Sigmoid colon (tissue), 7 donors: ENCODE results near the gene CAMTA1. TPM values are rescaled to one million over a fixed set of nuclear protein-coding genes. Genes with fewer than 3 reads are reported as not detected.

Experiments
- DNase-seq: peaks from one replicate; pipeline ENCODE4 v3.0.0-alpha.2; 2019
- H3K27ac ChIP-seq, 4 donors: fragments of 200-600 bp; sonication (generic); one replicate each; pipeline ENCODE4 v1.5.1; 2016 to 2019; ENCODE audit warnings: mild to moderate bottlenecking in 1 of 4
- H3K27me3 ChIP-seq, 3 donors: fragments of 200-600 bp; sonication (generic); one replicate each; pipeline ENCODE4 v1.5.1; 2019; ENCODE audit warnings: mild to moderate bottlenecking in 1 of 3
- H3K36me3 ChIP-seq, 4 donors: fragments of 200-600 bp; sonication (generic); one replicate each; pipeline ENCODE4 v1.5.1; 2016 to 2019
- H3K4me1 ChIP-seq, 4 donors: fragments of 200-600 bp; sonication (generic); one replicate each; pipeline ENCODE4 v1.5.1; 2017 to 2019
- H3K4me3 ChIP-seq, 4 donors: fragments of 200-600 bp; sonication (generic); one replicate each; pipeline ENCODE4 v1.5.1; 2017 to 2019; ENCODE audit warnings: mild to moderate bottlenecking in 2 of 4, moderate library complexity in 1 of 4
- H3K9me3 ChIP-seq, 4 donors: fragments of 200-600 bp in 3 of 4; sonication (generic) in 3 of 4; one replicate each; pipeline versions ENCODE4 v1.5.1 to v1.6.1; 2013 to 2019
- CTCF ChIP-seq, 4 experiments: fragments of 450-650 bp in 3 of 4; fragments of 200-600 bp in 1 of 4; IDR thresholded peaks; one replicate each; pipeline ENCODE4 v1.5.1; 2016 to 2019; ENCODE audit warnings: antibody characterized with exemption in 4 of 4, mild to moderate bottlenecking in 3 of 4, moderate library complexity in 2 of 4
- EP300 ChIP-seq, 4 donors: sonication (generic); formaldehyde crosslinking; IDR thresholded peaks; one replicate each; pipeline ENCODE4 v1.6.1; 2017; ENCODE audit warnings: antibody characterized with exemption in 4 of 4
- POLR2A ChIP-seq, 2 donors: fragments of 450-650 bp; IDR thresholded peaks; one replicate each; pipeline ENCODE4 v1.6.1; 2016; ENCODE audit warnings: antibody characterized with exemption in 2 of 2, mild to moderate bottlenecking in 2 of 2, moderate library complexity in 2 of 2
- POLR2AphosphoS5 ChIP-seq, 4 donors: sonication (generic); formaldehyde crosslinking; IDR thresholded peaks; one replicate each; pipeline ENCODE4 v1.6.1; 2017; ENCODE audit warnings: antibody characterized with exemption in 4 of 4
- WGBS, 2 donors: extraction: QIAGEN DNeasy Blood & Tissue Kit; methylation state at CpG; one replicate each; pipeline ENCODE4 v1.1.7; 2013; 5-methylcytosine and 5-hydroxymethylcytosine counted together
- intact Hi-C: fragments of 100-400 bp; cut with DNase I; formaldehyde crosslinking; loops from one replicate; pipeline ENCODE4 v1.15.1; 2023
- polyA plus RNA-seq, 3 donors: library from polyadenylated mRNA; stranded (reverse); fragments of 200-250 nt; gene quantifications; one replicate each; pipeline ENCODE4 v1.2.3, GENCODE V29; 2013
- total RNA-seq, 4 donors: library from RNA; depleted of rRNA; stranded (reverse); fragments of >200 nt; gene quantifications; one replicate each; pipeline ENCODE4 v1.1.0, GENCODE V29; 2016
- donor health status: healthy with polysubstance abuse.
- donor health status: Bipolar disorder and iron deficiency.
- donor health status: healthy.

CAMTA1 gene
- total and polyA plus RNA-seq, 7 donors = 97.9 to 196 (median 177) TPM

- 85% methylated on average over 8 of the region's 8 CpGs for WGBS, 2 donors
- no peak for DNase-seq
- Histone ChIP-seq H3K4me3 (no peak overlapping the region), H3K36me3 (no peaks in the 10 kb centered on the region), H3K27me3 (no peaks in the 10 kb centered on the region), H3K9me3 (peaks cover 0 to 7% (median 1%) of the 10 kb centered on the region in 4 donors), H3K27ac (no peak overlapping the region), H3K4me1 (no peaks in the 10 kb centered on the region)
- intact Hi-C loops = no loop called here
- TF ChIP-seq POLR2AphosphoS5 (IDR thresholded peaks at IDR 0.05) (no peak), EP300 (IDR thresholded peaks at IDR 0.05) (no peak)
These were observed 400.5 kb downstream of the CAMTA1 start for GRCh38 chr1:7185721-7186120.

GRCh38 chr1:7186382-7187111, 401.3 kb downstream of the CAMTA1 start:
- 31 to 61% methylated on average over 8 of the region's 8 CpGs for WGBS, 2 donors
- TF ChIP-seq POLR2AphosphoS5 (IDR thresholded peaks at IDR 0.05) (no peak), CTCF (IDR thresholded peaks at IDR 0.05) (no peak)

GRCh38 chr1:7187112-7187493, 401.8 kb downstream of the CAMTA1 start:
- Histone ChIP-seq H3K4me3 (no peak overlapping the region), H3K4me1 (no peaks in the 10 kb centered on the region), H3K36me3 (no peaks in the 10 kb centered on the region), H3K27me3 (no peaks in the 10 kb centered on the region), H3K27ac (no peak overlapping the region), H3K9me3 (no peaks in the 10 kb centered on the region)
- 77 to 82% methylated on average over 4 of the region's 4 CpGs for WGBS, 2 donors
- DNase-seq = no peak
- intact Hi-C loops = no loop called here
- TF ChIP-seq POLR2A (IDR thresholded peaks at IDR 0.05) (no peak), CTCF (IDR thresholded peaks at IDR 0.05) (no peak), EP300 (IDR thresholded peaks at IDR 0.05) (no peak), POLR2AphosphoS5 (IDR thresholded peaks at IDR 0.05) (no peak)

More at GRCh38 chr1:7186382-7187111, 401.3 kb downstream of the CAMTA1 start:
- intact Hi-C loops = no loop called here
- no peak for DNase-seq
- Histone ChIP-seq H3K4me1 (no peaks in the 10 kb centered on the region), H3K36me3 (no peaks in the 10 kb centered on the region), H3K27me3 (no peaks in the 10 kb centered on the region), H3K27ac (no peak overlapping the region), H3K4me3 (no peak overlapping the region), H3K9me3 (no peaks in the 10 kb centered on the region)

- WGBS, 2 donors = 81 to 93% methylated on average over 3 of the region's 3 CpGs
- intact Hi-C loops = no loop called here
These were observed 405.0 kb downstream of the CAMTA1 start for GRCh38 chr1:7190261-7190660.

GRCh38 chr1:7192453-7192852, 407.2 kb downstream of the CAMTA1 start:
- H3K27ac ChIP-seq = no peak overlapping the region
- TF ChIP-seq POLR2AphosphoS5 (IDR thresholded peaks at IDR 0.05) (no peak), POLR2A (IDR thresholded peaks at IDR 0.05) (no peak), CTCF (IDR thresholded peaks at IDR 0.05) (no peak), EP300 (IDR thresholded peaks at IDR 0.05) (no peak)
- no peaks in the 10 kb centered on the region for H3K36me3 ChIP-seq
- intact Hi-C loops = no loop called here
- WGBS, 2 donors = 93 to 95% methylated on average over 10 of the region's 10 CpGs
- no peaks in the 10 kb centered on the region for H3K27me3 ChIP-seq
- H3K4me3 ChIP-seq = no peak overlapping the region
- no peak for DNase-seq
- no peaks in the 10 kb centered on the region for H3K9me3 ChIP-seq
- H3K4me1 ChIP-seq = no peaks in the 10 kb centered on the region

More at GRCh38 chr1:7190261-7190660, 405.0 kb downstream of the CAMTA1 start:
- Histone ChIP-seq H3K27ac (no peak overlapping the region), H3K27me3 (no peaks in the 10 kb centered on the region), H3K4me3 (no peak overlapping the region), H3K9me3 (no peaks in the 10 kb centered on the region), H3K36me3 (no peaks in the 10 kb centered on the region), H3K4me1 (no peaks in the 10 kb centered on the region)
- TF ChIP-seq POLR2AphosphoS5 (IDR thresholded peaks at IDR 0.05) (no peak), CTCF (IDR thresholded peaks at IDR 0.05) (no peak), POLR2A (IDR thresholded peaks at IDR 0.05) (no peak), EP300 (IDR thresholded peaks at IDR 0.05) (no peak)
- no peak for DNase-seq
